D341Med (cell line): ENCODE data around the gene BCR.
"Not testable (repeated sequence)": the region's sequence is repeated elsewhere in the genome, so short reads cannot be mapped to it uniquely, and the experiment has no call there.

Source experiments
- DNase-seq: peaks from one replicate; pipeline ENCODE4 v3.0.0; 2012; ENCODE audit warnings: low spot score

The BCR gene

GRCh38 chr22:23291806-23292452 lies 111.6 kb downstream of the BCR start:
- no peak for DNase-seq

GRCh38 chr22:23292453-23293350 lies 112.4 kb downstream of the BCR start:
- DNase-seq = no peak

- no peak for DNase-seq
Observed at GRCh38 chr22:23293720-23294119, 113.4 kb downstream of the BCR start.

GRCh38 chr22:23294221-23294620 lies 113.9 kb downstream of the BCR start:
- DNase-seq = no peak

- DNase-seq = no peak
Observed at GRCh38 chr22:23300476-23300875, 120.2 kb downstream of the BCR start.

GRCh38 chr22:23301591-23301990 lies 121.3 kb downstream of the BCR start:
- no peak for DNase-seq

- no peak for DNase-seq
Observed at GRCh38 chr22:23302171-23303002, 122.1 kb downstream of the BCR start.

- DNase-seq = no peak
Observed at GRCh38 chr22:23305321-23305910, 125.1 kb downstream of the BCR start.

GRCh38 chr22:23305922-23306374 lies 125.6 kb downstream of the BCR start:
- no peak for DNase-seq

- no peak for DNase-seq
Observed at GRCh38 chr22:23306438-23306921, 126.2 kb downstream of the BCR start.

- no peak for DNase-seq
Observed at GRCh38 chr22:23306926-23307325, 126.6 kb downstream of the BCR start.

- not testable (repeated sequence) for DNase-seq
Observed at GRCh38 chr22:23307511-23307910, 127.2 kb downstream of the BCR start.

- not testable (repeated sequence) for DNase-seq
Observed at GRCh38 chr22:23309261-23309660, 129.0 kb downstream of the BCR start.

GRCh38 chr22:23310443-23311097 lies 130.3 kb downstream of the BCR start:
- DNase-seq = not testable (repeated sequence)

GRCh38 chr22:23311635-23312420 lies 131.5 kb downstream of the BCR start:
- not testable (repeated sequence) for DNase-seq

- peak; percentile 22 for DNase-seq
Observed at GRCh38 chr22:23313791-23314567, 133.7 kb downstream of the BCR start.

- DNase-seq = peak; percentile 78
Observed at GRCh38 chr22:23315341-23315917, 135.1 kb downstream of the BCR start.

GRCh38 chr22:23316596-23316995 lies 136.3 kb downstream of the BCR start:
- not testable (repeated sequence) for DNase-seq

- not testable (repeated sequence) for DNase-seq
Observed at GRCh38 chr22:23318316-23318715, 138.0 kb downstream of the BCR start.
